Natural killer cell (primary cell): ENCODE data around the gene SLC10A1. TPM values are rescaled to one million over a fixed set of nuclear protein-coding genes. Genes with fewer than 3 reads are reported as not detected.

Experiments used
- ATAC-seq, 3 donors: fragments of 150-1000 bp in 2 of 3; fragments of 200-7000 bp in 1 of 3; cut with Tn5 transposase; 1 replicate in 1 of 3; 2 replicates in 2 of 3; pipeline ENCODE4 v1.10.0; 2021; ENCODE audit warnings: mild to moderate bottlenecking in 2 of 3, moderate library complexity in 2 of 3
- DNase-seq, 2 donors: peaks; one replicate each; pipeline versions ENCODE4 v3.0.0 to v3.0.0-alpha.2; 2013 to 2021; ENCODE audit warnings: mixed read lengths in 1 of 2
- H3K27ac ChIP-seq: one replicate; pipeline ENCODE4 v1.5.1; 2013; ENCODE audit warnings: mild to moderate bottlenecking, low read length
- H3K27me3 ChIP-seq: one replicate; pipeline ENCODE4 v1.6.1; 2013; ENCODE audit warnings: low read length; ENCODE audit not compliant: control insufficient read depth, insufficient read depth
- H3K36me3 ChIP-seq: one replicate; pipeline ENCODE4 v1.6.1; 2013; ENCODE audit warnings: low read length; ENCODE audit not compliant: control insufficient read depth, insufficient read depth
- H3K4me1 ChIP-seq: one replicate; pipeline ENCODE4 v1.6.1; 2013; ENCODE audit warnings: low read length; ENCODE audit not compliant: control insufficient read depth, insufficient read depth
- H3K4me3 ChIP-seq: one replicate; pipeline ENCODE4 v1.5.1; 2013; ENCODE audit warnings: low read length
- H3K9me3 ChIP-seq: one replicate; pipeline ENCODE4 v1.6.1; 2013; ENCODE audit warnings: low read length; ENCODE audit not compliant: control insufficient read depth, insufficient read depth
- H3K27ac Mint-ChIP-seq, 2 donors: one replicate each; pipeline ENCODE4 v1.8.0; 2022; ENCODE audit warnings: mild to moderate bottlenecking in 2 of 2, mixed read lengths in 2 of 2, moderate library complexity in 1 of 2
- H3K27me3 Mint-ChIP-seq, 2 donors: one replicate each; pipeline ENCODE4 v1.8.0; 2022; ENCODE audit warnings: low read depth in 2 of 2, mixed read lengths in 2 of 2
- H3K36me3 Mint-ChIP-seq: one replicate; pipeline ENCODE4 v1.8.0; 2022; ENCODE audit warnings: mixed read lengths
- H3K4me1 Mint-ChIP-seq, 2 donors: one replicate each; pipeline ENCODE4 v1.8.0; 2022; ENCODE audit warnings: mixed read lengths in 2 of 2
- H3K4me3 Mint-ChIP-seq: one replicate; pipeline ENCODE4 v1.8.0; 2022; ENCODE audit warnings: mild to moderate bottlenecking, moderate library complexity, mixed read lengths
- H3K9me3 Mint-ChIP-seq, 2 donors: one replicate each; pipeline ENCODE4 v1.8.0; 2022; ENCODE audit warnings: mixed read lengths in 2 of 2
- CTCF ChIP-seq: fragments of 200-600 bp; IDR thresholded peaks from one replicate; pipeline ENCODE4 v1.8.0; 2022; ENCODE audit warnings: antibody characterized with exemption
- WGBS: methylation state at CpG from one replicate; pipeline ENCODE4 v1.1.7; 2013; ENCODE audit warnings: missing lambda C conversion rate; ENCODE audit not compliant: insufficient coverage; 5-methylcytosine and 5-hydroxymethylcytosine counted together
- intact Hi-C: fragments of 100-400 bp; cut with micrococcal nuclease; formaldehyde crosslinking; loops from one replicate; pipeline ENCODE4 v1.14.2; 2022
- total RNA-seq, 4 donors: library from RNA; stranded (reverse); fragments of 120-200 nt in 1 of 4; gene quantifications; one replicate each; pipeline versions ENCODE4 v1.2.3 to v1.2.4, GENCODE V29; 2013 to 2022

The SLC10A1 gene
- total RNA-seq, 3 donors from 2014 or later (not counting 1 experiment from before 2014, with no cell fraction given): not detected

GRCh38 chr14:69838881-69839416, 41.9 kb upstream of the SLC10A1 start:
- Histone ChIP-seq H3K9me3 (no peaks in the 10 kb centered on the region), H3K27me3 (no peaks in the 10 kb centered on the region), H3K36me3 (no peaks in the 10 kb centered on the region), H3K4me3 (no peak overlapping the region), H3K27ac (no peak overlapping the region), H3K4me1 (no peaks in the 10 kb centered on the region)
- DNase-seq (no peak), ATAC-seq (no peak)
- no peaks in the 10 kb centered on the region for H3K4me1 Mint-ChIP-seq
- intact Hi-C loops: no loop called here
- no peak overlapping the region for H3K27ac Mint-ChIP-seq
- 24% methylated on average over 1 of the region's 3 CpGs for WGBS
- H3K4me3 Mint-ChIP-seq: no peak overlapping the region
- H3K9me3 Mint-ChIP-seq: no peaks in the 10 kb centered on the region
- H3K27me3 Mint-ChIP-seq: peaks cover 7 to 12% of the 10 kb centered on the region in 2 donors
- no peak for TF ChIP-seq CTCF
- no peaks in the 10 kb centered on the region for H3K36me3 Mint-ChIP-seq

GRCh38 chr14:69828879-69829278, 31.8 kb upstream of the SLC10A1 start:
- no peak overlapping the region for H3K27ac ChIP-seq
- TF ChIP-seq CTCF: no peak
- H3K27ac Mint-ChIP-seq: no peak overlapping the region
- no peaks in the 10 kb centered on the region for H3K9me3 ChIP-seq
- H3K36me3 ChIP-seq: no peaks in the 10 kb centered on the region
- 97% methylated on average over 4 of the region's 4 CpGs for WGBS
- H3K36me3 Mint-ChIP-seq: no peaks in the 10 kb centered on the region
- ATAC-seq (no peak), DNase-seq (no peak)
- no peak overlapping the region for H3K4me3 Mint-ChIP-seq
- peaks cover 0 to 10% of the 10 kb centered on the region in 2 donors for H3K27me3 Mint-ChIP-seq
- intact Hi-C loops: no loop called here
- H3K4me1 ChIP-seq: no peaks in the 10 kb centered on the region
- no peaks in the 10 kb centered on the region for H3K9me3 Mint-ChIP-seq
- H3K4me3 ChIP-seq: no peak overlapping the region
- no peaks in the 10 kb centered on the region for H3K4me1 Mint-ChIP-seq
- H3K27me3 ChIP-seq: no peaks in the 10 kb centered on the region

GRCh38 chr14:69828354-69828753, 31.3 kb upstream of the SLC10A1 start:
- no peaks in the 10 kb centered on the region for H3K9me3 Mint-ChIP-seq
- no peak overlapping the region for H3K4me3 ChIP-seq
- H3K27ac ChIP-seq: no peak overlapping the region
- H3K9me3 ChIP-seq: no peaks in the 10 kb centered on the region
- no peaks in the 10 kb centered on the region for H3K36me3 ChIP-seq
- no peak overlapping the region for H3K27ac Mint-ChIP-seq
- H3K36me3 Mint-ChIP-seq: no peaks in the 10 kb centered on the region
- H3K27me3 Mint-ChIP-seq: peaks cover 0 to 10% of the 10 kb centered on the region in 2 donors
- TF ChIP-seq CTCF: no peak
- intact Hi-C loops: no loop called here
- no peaks in the 10 kb centered on the region for H3K4me1 ChIP-seq
- no peaks in the 10 kb centered on the region for H3K27me3 ChIP-seq
- ATAC-seq: no peak
- 96% methylated on average over 2 of the region's 3 CpGs for WGBS
- no peaks in the 10 kb centered on the region for H3K4me1 Mint-ChIP-seq
- H3K4me3 Mint-ChIP-seq: no peak overlapping the region
- DNase-seq: no peak

- no peaks in the 10 kb centered on the region for H3K36me3 Mint-ChIP-seq
- no peak overlapping the region for H3K4me3 Mint-ChIP-seq
- no peak for DNase-seq
- H3K9me3 ChIP-seq: no peaks in the 10 kb centered on the region
- 80% methylated on average over 4 of the region's 4 CpGs for WGBS
- intact Hi-C loops: no loop called here
- no peaks in the 10 kb centered on the region for H3K36me3 ChIP-seq
- no peaks in the 10 kb centered on the region for H3K9me3 Mint-ChIP-seq
- H3K27ac ChIP-seq: no peak overlapping the region
- peaks cover 0 to 9% of the 10 kb centered on the region in 2 donors for H3K27me3 Mint-ChIP-seq
- no peak for ATAC-seq
- H3K4me1 ChIP-seq: no peaks in the 10 kb centered on the region
- no peaks in the 10 kb centered on the region for H3K4me1 Mint-ChIP-seq
- no peak for TF ChIP-seq CTCF
- H3K27me3 ChIP-seq: no peaks in the 10 kb centered on the region
- no peak overlapping the region for H3K4me3 ChIP-seq
- H3K27ac Mint-ChIP-seq: no peak overlapping the region
Observed at GRCh38 chr14:69827560-69827959, 30.5 kb upstream of the SLC10A1 start.
